PC-3 (cell line): ENCODE data around the gene QSER1.

Experiments used
- CTCF ChIP-seq: fragments of 300-600 bp; sonication (generic); conservative IDR thresholded peaks from 2 replicates; pipeline ENCODE4 v1.5.1; 2017; ENCODE audit warnings: antibody characterized with exemption, low read depth, mild to moderate bottlenecking, low read length
- EZH2phosphoT487 ChIP-seq: fragments of 300-600 bp; sonication (generic); IDR thresholded peaks from 2 replicates; pipeline ENCODE4 v1.6.1; 2018; ENCODE audit warnings: mild to moderate bottlenecking, antibody characterized with exemption, low read length, borderline replicate concordance

DNA sequence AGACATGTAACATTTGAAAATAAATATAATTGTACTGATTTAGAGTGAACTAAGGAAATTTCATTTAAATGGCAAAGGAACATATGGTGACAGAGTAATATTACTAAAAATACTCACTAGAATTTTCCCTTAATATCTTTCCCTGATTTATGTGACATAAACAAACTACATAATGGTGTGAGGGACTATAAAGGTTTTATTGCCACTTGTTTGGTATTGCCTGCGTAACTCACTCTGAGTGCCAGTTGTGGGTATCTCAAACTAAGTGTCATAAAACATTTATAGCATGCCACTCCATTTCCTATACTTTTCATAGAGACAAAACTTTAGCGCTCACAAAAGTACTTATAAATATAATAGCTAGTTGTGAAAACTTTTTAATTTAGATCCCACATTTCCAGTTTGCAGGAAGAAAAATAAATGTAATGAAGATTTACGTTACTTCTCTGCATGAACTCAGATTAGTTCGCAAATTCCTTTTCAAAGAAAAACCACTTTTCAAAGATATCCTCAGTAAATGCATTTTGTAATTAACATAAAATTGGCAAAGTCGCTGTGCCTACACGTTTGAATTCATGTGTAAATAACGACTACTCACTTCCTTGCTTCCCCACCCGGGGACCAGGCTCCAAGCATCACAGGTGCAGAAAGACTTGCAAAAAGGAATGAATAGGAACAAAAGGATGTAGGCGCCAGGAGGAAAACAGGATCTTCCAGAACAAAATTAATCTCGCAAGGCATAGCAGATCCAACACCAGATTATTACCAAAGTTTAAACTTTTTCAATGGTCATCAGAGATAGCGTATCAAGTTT, 1.6 kb upstream of the QSER1 start:
- TF ChIP-seq CTCF (no peak), EZH2phosphoT487 (no peak)
